Endothelial cell (in vitro differentiated cells): Measurements from ENCODE around the gene PUM2. TPM values are rescaled to one million over a fixed set of nuclear protein-coding genes. Genes with fewer than 3 reads are reported as not detected.
"Not testable (repeated sequence)": the region's sequence is repeated elsewhere in the genome, so short reads cannot be mapped to it uniquely, and the experiment has no call there.

Experiments
- DNase-seq: peaks from one replicate; pipeline ENCODE4 v3.0.0; 2021; ENCODE audit warnings: low spot score
- H3K27ac Mint-ChIP-seq: one replicate; pipeline ENCODE4 v1.8.0; 2021; ENCODE audit warnings: mixed read lengths, inconsistent platforms; ENCODE audit not compliant: unreplicated experiment
- H3K27me3 Mint-ChIP-seq: one replicate; pipeline ENCODE4 v1.8.0; 2021; ENCODE audit warnings: mild to moderate bottlenecking, moderate library complexity, mixed read lengths, inconsistent platforms; ENCODE audit not compliant: unreplicated experiment
- H3K36me3 Mint-ChIP-seq: one replicate; pipeline ENCODE4 v1.8.0; 2021; ENCODE audit warnings: mild to moderate bottlenecking, low read depth, mixed read lengths, inconsistent platforms; ENCODE audit not compliant: unreplicated experiment
- H3K4me1 Mint-ChIP-seq: one replicate; pipeline ENCODE4 v1.8.0; 2021; ENCODE audit warnings: mild to moderate bottlenecking, mixed read lengths, inconsistent platforms; ENCODE audit not compliant: unreplicated experiment
- H3K4me3 Mint-ChIP-seq: one replicate; pipeline ENCODE4 v1.8.0; 2021; ENCODE audit warnings: mild to moderate bottlenecking, mixed read lengths, inconsistent platforms; ENCODE audit not compliant: unreplicated experiment
- H3K9me3 Mint-ChIP-seq: one replicate; pipeline ENCODE4 v1.8.0; 2021; ENCODE audit warnings: mixed read lengths, inconsistent platforms; ENCODE audit not compliant: unreplicated experiment
- total RNA-seq: library from RNA; stranded (reverse); fragmentation: NEBNext Ultra II Directional; extraction: Animal tissue kit (Norgen Biotek cat#: 25700); gene quantifications from one replicate; pipeline ENCODE4 v1.2.1, GENCODE V29; 2021; ENCODE audit not compliant: unreplicated experiment
- TF ChIP-seq, protein P1 (sequence below): fragments of 200-600 bp; sonication (generic); IDR thresholded peaks from one replicate; pipeline ENCODE4 v1.5.0; 2021; ENCODE audit warnings: antibody characterized with exemption; ENCODE audit not compliant: unreplicated experiment

PUM2 gene
- total RNA-seq, 1 donor from 2014 or later = 75.3 TPM

DNA sequence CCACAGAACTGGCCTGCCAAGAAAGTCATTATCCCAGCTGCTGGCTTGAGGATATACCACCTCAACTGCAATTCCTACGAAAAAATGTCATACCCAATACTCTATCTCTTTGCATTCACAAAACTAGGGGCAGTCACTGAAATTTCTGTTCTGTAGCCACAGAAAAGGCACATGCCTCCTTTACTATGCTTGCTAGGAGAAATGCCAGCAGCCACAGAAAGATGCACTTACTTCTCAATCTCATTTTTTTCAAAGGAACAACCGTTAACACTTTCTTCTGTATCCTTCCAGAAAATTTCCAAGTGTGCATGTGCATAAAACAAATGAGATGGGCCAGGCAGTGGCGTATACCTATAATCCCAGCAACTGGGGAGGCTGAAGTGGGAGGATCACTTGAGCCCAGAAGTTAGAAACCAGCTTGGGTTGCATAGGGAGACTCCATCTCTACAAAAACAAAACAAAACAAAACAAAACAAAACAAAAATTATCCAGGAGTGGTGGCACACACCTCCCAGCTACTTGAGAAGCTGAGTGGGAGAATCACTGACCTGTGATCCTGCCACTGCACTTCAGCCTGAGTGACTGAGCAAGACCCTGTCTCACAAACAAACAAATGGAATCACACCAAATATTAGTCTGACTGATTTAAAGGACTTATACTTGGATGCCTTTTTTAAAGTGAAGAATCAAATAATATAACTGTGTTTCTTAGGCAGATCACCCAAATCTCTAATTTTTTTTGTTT is 22.4 kb upstream of the PUM2 start:
- H3K36me3 Mint-ChIP-seq = peaks cover 9% of the 10 kb centered on the region
- no peak overlapping the region for H3K4me3 Mint-ChIP-seq
- TF ChIP-seq, protein P1, sequence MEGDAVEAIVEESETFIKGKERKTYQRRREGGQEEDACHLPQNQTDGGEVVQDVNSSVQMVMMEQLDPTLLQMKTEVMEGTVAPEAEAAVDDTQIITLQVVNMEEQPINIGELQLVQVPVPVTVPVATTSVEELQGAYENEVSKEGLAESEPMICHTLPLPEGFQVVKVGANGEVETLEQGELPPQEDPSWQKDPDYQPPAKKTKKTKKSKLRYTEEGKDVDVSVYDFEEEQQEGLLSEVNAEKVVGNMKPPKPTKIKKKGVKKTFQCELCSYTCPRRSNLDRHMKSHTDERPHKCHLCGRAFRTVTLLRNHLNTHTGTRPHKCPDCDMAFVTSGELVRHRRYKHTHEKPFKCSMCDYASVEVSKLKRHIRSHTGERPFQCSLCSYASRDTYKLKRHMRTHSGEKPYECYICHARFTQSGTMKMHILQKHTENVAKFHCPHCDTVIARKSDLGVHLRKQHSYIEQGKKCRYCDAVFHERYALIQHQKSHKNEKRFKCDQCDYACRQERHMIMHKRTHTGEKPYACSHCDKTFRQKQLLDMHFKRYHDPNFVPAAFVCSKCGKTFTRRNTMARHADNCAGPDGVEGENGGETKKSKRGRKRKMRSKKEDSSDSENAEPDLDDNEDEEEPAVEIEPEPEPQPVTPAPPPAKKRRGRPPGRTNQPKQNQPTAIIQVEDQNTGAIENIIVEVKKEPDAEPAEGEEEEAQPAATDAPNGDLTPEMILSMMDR = no peak
- DNase-seq = no peak
- no peak overlapping the region for H3K27ac Mint-ChIP-seq
- peaks cover 3% of the 10 kb centered on the region for H3K9me3 Mint-ChIP-seq
- H3K4me1 Mint-ChIP-seq = no peaks in the 10 kb centered on the region
- H3K27me3 Mint-ChIP-seq = no peaks in the 10 kb centered on the region

DNA sequence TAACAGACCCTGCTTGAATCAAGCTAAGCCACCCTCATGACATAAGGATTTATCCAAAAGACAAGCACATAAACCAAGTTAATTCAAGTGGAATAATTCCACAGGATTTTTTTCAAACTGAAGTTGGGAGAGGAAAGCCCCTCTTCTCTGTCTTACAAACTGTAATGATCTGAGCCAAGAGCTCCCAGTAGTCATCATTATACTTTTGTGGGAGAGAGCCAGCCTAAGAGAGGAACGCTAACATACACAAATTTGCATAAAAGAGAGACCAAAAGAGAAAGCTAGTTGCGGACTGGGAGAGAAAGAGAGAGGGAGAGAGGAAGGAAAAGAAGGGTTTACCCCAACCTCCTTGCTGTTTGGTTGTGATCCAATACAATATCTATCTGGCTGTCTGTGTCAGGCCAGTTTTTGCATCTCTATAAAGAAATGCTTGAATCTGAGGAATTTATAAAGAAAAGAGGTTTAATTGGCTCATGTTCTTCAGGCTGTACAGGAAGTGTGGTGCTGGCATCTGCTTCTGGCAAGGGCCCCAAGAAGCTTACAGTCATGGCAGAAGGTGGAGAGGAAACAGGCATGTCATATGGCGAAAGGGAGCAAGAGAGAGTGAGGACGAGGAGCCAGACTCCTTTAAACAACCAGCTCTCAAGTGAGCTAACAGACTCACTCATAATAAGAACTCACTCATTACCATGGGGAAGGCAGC is 20.8 kb upstream of the PUM2 start:
- no peak overlapping the region for H3K27ac Mint-ChIP-seq
- H3K36me3 Mint-ChIP-seq = peaks cover 11% of the 10 kb centered on the region
- no peak for DNase-seq
- H3K4me1 Mint-ChIP-seq = peaks cover 3% of the 10 kb centered on the region
- peaks cover 1% of the 10 kb centered on the region for H3K27me3 Mint-ChIP-seq
- H3K4me3 Mint-ChIP-seq = no peak overlapping the region
- H3K9me3 Mint-ChIP-seq = peaks cover 11% of the 10 kb centered on the region
- TF ChIP-seq, protein P1 = no peak

DNA sequence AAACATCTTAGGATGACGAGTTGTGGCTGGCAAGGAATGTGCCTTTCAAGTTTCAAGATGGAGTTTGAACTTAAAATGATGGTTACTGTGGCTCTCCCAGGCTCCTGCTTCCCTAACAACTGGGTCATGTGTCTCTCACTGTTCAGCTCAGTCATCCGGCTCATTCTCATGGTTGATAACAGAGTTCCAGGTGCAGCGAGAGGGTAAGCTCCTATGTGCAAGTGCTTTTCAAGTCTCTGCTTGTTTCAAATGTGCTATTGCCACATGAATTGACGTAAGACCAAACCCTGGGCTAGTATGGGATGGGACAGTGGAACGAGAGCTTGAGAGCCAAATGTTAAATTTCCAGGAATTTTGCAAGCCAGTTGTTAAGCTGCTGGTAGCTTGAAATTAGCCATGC is 19.5 kb upstream of the PUM2 start:
- H3K27me3 Mint-ChIP-seq = peaks cover 1% of the 10 kb centered on the region
- DNase-seq = no peak
- H3K27ac Mint-ChIP-seq = no peak overlapping the region
- H3K4me3 Mint-ChIP-seq = no peak overlapping the region
- TF ChIP-seq, protein P1 = no peak
- H3K4me1 Mint-ChIP-seq = peaks cover 3% of the 10 kb centered on the region
- peaks cover 11% of the 10 kb centered on the region for H3K9me3 Mint-ChIP-seq
- H3K36me3 Mint-ChIP-seq = peaks cover 12% of the 10 kb centered on the region

DNA sequence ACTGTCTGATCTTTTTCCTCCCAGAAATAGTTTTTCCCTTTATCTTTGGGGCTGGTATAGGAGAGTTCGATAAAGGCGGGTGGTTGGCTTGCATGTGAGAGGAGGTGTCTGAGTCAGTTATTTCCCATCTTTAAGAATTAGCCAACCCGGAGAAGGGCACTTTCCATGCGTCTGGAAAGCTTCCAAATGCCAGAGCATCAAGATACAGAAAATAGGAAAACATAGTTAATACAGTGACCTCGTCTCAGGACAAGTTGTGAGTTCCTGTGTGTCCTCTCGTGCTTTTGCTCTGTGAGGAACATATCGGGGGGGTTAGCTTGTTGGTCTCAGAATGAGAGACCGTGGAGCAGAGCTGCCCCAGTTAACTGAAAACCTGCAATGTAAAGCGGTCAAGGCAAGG is 18.7 kb upstream of the PUM2 start:
- Mint-ChIP-seq H3K27me3 (peaks cover 1% of the 10 kb centered on the region), H3K4me1 (peaks cover 3% of the 10 kb centered on the region), H3K27ac (no peak overlapping the region), H3K36me3 (peaks cover 12% of the 10 kb centered on the region), H3K4me3 (no peak overlapping the region), H3K9me3 (peaks cover 11% of the 10 kb centered on the region)
- TF ChIP-seq, protein P1 = no peak
- DNase-seq = no peak

DNA sequence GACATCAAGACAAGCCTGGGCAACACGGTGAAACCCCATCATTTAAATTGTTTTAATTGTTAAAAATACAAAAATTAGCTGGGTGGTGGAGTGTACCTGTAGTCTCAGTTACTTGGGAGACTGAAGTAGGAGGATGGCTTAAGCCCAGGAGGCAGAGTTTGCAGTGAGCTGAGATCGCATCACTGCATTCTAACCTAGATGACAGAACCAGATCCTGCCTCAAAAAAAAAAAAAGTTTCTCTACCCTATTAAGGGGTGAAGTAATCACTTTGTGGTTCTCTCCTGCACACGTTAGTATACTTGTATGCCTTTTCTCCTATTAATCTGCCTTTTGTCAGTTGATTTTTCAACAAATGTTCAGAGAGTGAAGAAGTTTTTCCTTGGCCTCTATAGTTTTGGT is 18.1 kb upstream of the PUM2 start:
- peaks cover 3% of the 10 kb centered on the region for H3K4me1 Mint-ChIP-seq
- H3K36me3 Mint-ChIP-seq = peaks cover 12% of the 10 kb centered on the region
- no peak for DNase-seq
- peaks cover 11% of the 10 kb centered on the region for H3K9me3 Mint-ChIP-seq
- TF ChIP-seq, protein P1 = no peak
- H3K27ac Mint-ChIP-seq = no peak overlapping the region
- H3K27me3 Mint-ChIP-seq = peaks cover 1% of the 10 kb centered on the region
- no peak overlapping the region for H3K4me3 Mint-ChIP-seq

DNA sequence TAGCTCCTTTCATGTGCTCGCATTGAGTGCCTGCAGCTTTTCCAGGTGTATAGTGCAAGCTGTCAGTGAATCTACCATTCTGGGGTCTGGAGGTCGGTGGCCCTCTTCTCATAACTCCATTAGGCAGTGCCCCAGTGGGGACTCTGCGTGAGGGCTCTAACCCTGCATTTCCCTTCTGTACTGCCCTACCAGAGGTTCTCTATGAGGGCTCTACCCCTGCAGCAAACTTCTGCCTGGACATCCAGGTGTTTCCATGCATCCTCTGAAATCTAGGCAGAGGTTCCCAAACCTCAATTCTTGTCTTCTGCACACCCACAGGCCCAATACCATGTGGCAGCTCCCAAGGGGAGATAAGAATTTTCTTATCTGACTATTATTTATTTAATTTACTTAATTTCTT is 17.3 kb upstream of the PUM2 start:
- H3K4me3 Mint-ChIP-seq, H3K4me1 Mint-ChIP-seq, DNase-seq, H3K27ac Mint-ChIP-seq, H3K27me3 Mint-ChIP-seq: not testable (repeated sequence)
- H3K9me3 Mint-ChIP-seq = peaks cover 11% of the 10 kb centered on the region
- peaks cover 12% of the 10 kb centered on the region for H3K36me3 Mint-ChIP-seq
